Neural cell (in vitro differentiated cells): ENCODE results near the gene FNBP1. TPM values are rescaled to one million over a fixed set of nuclear protein-coding genes. Genes with fewer than 3 reads are reported as not detected.

Experiments used
- H2AFZ ChIP-seq: fragments of 200-600, 300-800 bp; sonication (generic), shearing (Covaris generic); 2 replicates; pipeline ENCODE4 v1.6.0; 2014; ENCODE audit warnings: low read depth, mild to moderate bottlenecking, antibody characterized with exemption, low read length, moderate library complexity
- H3F3A ChIP-seq: fragments of 200-600 bp; shearing (Covaris generic); 2 replicates; pipeline ENCODE4 v1.6.1; 2016; ENCODE audit warnings: mild to moderate bottlenecking, moderate library complexity, mixed read lengths, antibody characterized with exemption, low read length; ENCODE audit not compliant: insufficient read depth, poor library complexity, severe bottlenecking
- H3K27ac ChIP-seq: fragments of 200-600, 300-800 bp; sonication (generic), shearing (Covaris generic); 2 replicates; pipeline ENCODE4 v1.5.1; 2014; ENCODE audit warnings: mild to moderate bottlenecking, low read length, moderate library complexity
- H3K27me3 ChIP-seq: fragments of 300-800, 200-600 bp; sonication (generic), shearing (Covaris generic); 2 replicates; pipeline ENCODE4 v1.6.0; 2014; ENCODE audit warnings: mild to moderate bottlenecking, low read depth, low read length, moderate library complexity; ENCODE audit not compliant: insufficient read depth
- H3K36me3 ChIP-seq: fragments of 300-800, 200-600 bp; sonication (generic), shearing (Covaris generic); 2 replicates; pipeline ENCODE4 v1.5.1; 2014; ENCODE audit warnings: mild to moderate bottlenecking, antibody characterized with exemption, low read length, moderate library complexity; ENCODE audit not compliant: insufficient read depth
- H3K4me2 ChIP-seq: fragments of 300-800, 200-600 bp; sonication (generic), shearing (Covaris generic); 2 replicates; pipeline ENCODE4 v1.6.0; 2014; ENCODE audit warnings: mild to moderate bottlenecking, low read length
- H3K4me3 ChIP-seq: fragments of 300-800, 200-600 bp; sonication (generic), shearing (Covaris generic); 2 replicates; pipeline ENCODE4 v1.5.1; 2014; ENCODE audit warnings: mild to moderate bottlenecking, low read length, moderate library complexity
- H3K79me2 ChIP-seq: fragments of 200-600 bp; shearing (Covaris generic); replicated peaks from 2 replicates; pipeline ENCODE4 v1.6.0; 2014; ENCODE audit warnings: mild to moderate bottlenecking, low read length, moderate library complexity; ENCODE audit not compliant: insufficient read depth
- H3K9ac ChIP-seq: fragments of 300-800, 200-600 bp; sonication (generic), shearing (Covaris generic); 2 replicates; pipeline ENCODE4 v1.6.1; 2016; ENCODE audit warnings: mild to moderate bottlenecking, low read length, mixed read lengths
- H3K9me2 ChIP-seq: fragments of 200-600 bp; shearing (Covaris generic); 2 replicates; pipeline ENCODE4 v1.6.1; 2016; ENCODE audit warnings: mild to moderate bottlenecking, low read length, mixed read lengths; ENCODE audit not compliant: insufficient read depth
- H3K9me3 ChIP-seq: fragments of 200-600, 300-800 bp; sonication (generic), shearing (Covaris generic); 2 replicates; pipeline ENCODE4 v1.6.1; 2016; ENCODE audit warnings: mild to moderate bottlenecking, mixed run types, low read length, moderate library complexity, mixed read lengths
- H4K20me1 ChIP-seq: fragments of 200-600 bp; shearing (Covaris generic); 2 replicates; pipeline ENCODE4 v1.6.1; 2016; ENCODE audit warnings: mild to moderate bottlenecking, mixed run types; ENCODE audit not compliant: insufficient read depth
- EP300 ChIP-seq: fragments of 450-650 bp; conservative IDR thresholded peaks from 2 replicates; pipeline ENCODE4 v1.6.1; 2014; ENCODE audit warnings: antibody characterized with exemption, mild to moderate bottlenecking, moderate library complexity; ENCODE audit not compliant: poor library complexity, severe bottlenecking
- EZH2 ChIP-seq: fragments of 200-600, 300-800 bp; shearing (Covaris generic), sonication (generic); IDR thresholded peaks from 2 replicates; pipeline ENCODE4 v1.6.1; 2014; ENCODE audit warnings: antibody characterized with exemption, low read length, borderline replicate concordance, mild to moderate bottlenecking; ENCODE audit not compliant: insufficient read depth, poor library complexity, severe bottlenecking
- MXI1 ChIP-seq: fragments of 450-650 bp; conservative IDR thresholded peaks from 2 replicates; pipeline ENCODE4 v1.6.1; 2014; ENCODE audit warnings: antibody characterized with exemption, mild to moderate bottlenecking; ENCODE audit not compliant: poor library complexity, severe bottlenecking
- POLR2AphosphoS5 ChIP-seq: IDR thresholded peaks from 2 replicates; pipeline ENCODE4 v1.6.1; 2012
- RAD21 ChIP-seq: fragments of 450-650 bp; conservative IDR thresholded peaks from 2 replicates; pipeline ENCODE4 v1.6.1; 2014; ENCODE audit warnings: antibody characterized with exemption, mild to moderate bottlenecking, moderate library complexity
- SMC3 ChIP-seq: fragments of 450-650 bp; conservative IDR thresholded peaks from 2 replicates; pipeline ENCODE4 v1.6.1; 2014; ENCODE audit warnings: antibody characterized with exemption, mild to moderate bottlenecking, moderate library complexity; ENCODE audit not compliant: poor library complexity
- TAF1 ChIP-seq: IDR thresholded peaks from 2 replicates; pipeline ENCODE4 v1.6.1; 2012; ENCODE audit warnings: low read depth
- polyA plus RNA-seq: library from polyadenylated mRNA; depleted of rRNA; stranded (reverse); fragments of >200 nt; gene quantifications from 2 replicates; pipeline ENCODE4 v1.2.3, GENCODE V29; 2014
- TF ChIP-seq, protein P1 (sequence below): fragments of 450-650 bp; IDR thresholded peaks from 2 replicates; pipeline ENCODE4 v1.5.1; 2014; ENCODE audit warnings: antibody characterized with exemption, mild to moderate bottlenecking, moderate library complexity; ENCODE audit not compliant: poor library complexity, severe bottlenecking
- TF ChIP-seq, protein P2 (sequence below): IDR thresholded peaks from 2 replicates; pipeline ENCODE4 v1.6.1; 2012; ENCODE audit warnings: borderline replicate concordance

Gene FNBP1
- polyA plus RNA-seq, 1 donor from 2014 or later, result 16.6 TPM

DNA sequence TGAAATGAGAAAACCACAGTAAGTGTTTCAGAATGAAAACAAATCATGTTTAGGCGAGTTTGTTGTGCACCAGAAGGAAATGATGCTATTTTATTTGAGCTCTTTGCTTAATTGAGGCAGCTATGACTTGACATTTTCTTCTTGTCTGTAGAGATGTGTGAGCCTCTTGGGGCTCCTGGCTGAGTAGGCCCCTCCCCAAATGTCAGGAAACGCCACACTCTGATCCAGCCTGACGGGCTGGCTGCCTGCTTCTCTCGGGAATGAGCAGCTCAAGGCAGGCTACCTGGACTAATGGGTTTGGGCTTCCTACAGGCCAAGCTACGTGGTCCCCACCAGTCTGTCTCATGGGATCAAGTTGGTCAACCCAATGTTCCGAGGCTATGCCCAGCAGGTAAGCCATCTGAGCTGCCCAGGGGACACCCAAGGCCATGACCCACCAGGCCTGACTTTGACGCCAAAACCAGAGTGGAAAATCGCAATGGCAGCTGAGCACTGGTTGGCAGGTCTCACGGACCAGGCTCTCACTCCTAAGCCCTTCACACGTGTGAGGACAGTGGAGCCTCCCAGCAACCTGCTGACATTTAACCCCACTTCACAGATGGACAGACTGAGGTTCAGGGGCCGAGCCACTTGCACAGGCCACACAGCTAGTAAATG, 177.9 kb downstream of the FNBP1 start:
- Histone ChIP-seq H2AFZ (no peak overlapping the region), H3K9me2 (no peaks in the 10 kb centered on the region), H3F3A (no peaks in the 10 kb centered on the region), H3K27ac (no peak overlapping the region), H3K9ac (no peak overlapping the region), H3K79me2 (no peaks in the 10 kb centered on the region), H3K4me3 (no peak overlapping the region), H3K4me2 (no peak overlapping the region), H4K20me1 (no peaks in the 10 kb centered on the region), H3K27me3 (no peaks in the 10 kb centered on the region), H3K36me3 (no peaks in the 10 kb centered on the region), H3K9me3 (no peaks in the 10 kb centered on the region)
- no peak for TF ChIP-seq RAD21
- TF ChIP-seq SMC3, result no peak
- no peak for TF ChIP-seq EZH2
- TF ChIP-seq, protein P1, sequence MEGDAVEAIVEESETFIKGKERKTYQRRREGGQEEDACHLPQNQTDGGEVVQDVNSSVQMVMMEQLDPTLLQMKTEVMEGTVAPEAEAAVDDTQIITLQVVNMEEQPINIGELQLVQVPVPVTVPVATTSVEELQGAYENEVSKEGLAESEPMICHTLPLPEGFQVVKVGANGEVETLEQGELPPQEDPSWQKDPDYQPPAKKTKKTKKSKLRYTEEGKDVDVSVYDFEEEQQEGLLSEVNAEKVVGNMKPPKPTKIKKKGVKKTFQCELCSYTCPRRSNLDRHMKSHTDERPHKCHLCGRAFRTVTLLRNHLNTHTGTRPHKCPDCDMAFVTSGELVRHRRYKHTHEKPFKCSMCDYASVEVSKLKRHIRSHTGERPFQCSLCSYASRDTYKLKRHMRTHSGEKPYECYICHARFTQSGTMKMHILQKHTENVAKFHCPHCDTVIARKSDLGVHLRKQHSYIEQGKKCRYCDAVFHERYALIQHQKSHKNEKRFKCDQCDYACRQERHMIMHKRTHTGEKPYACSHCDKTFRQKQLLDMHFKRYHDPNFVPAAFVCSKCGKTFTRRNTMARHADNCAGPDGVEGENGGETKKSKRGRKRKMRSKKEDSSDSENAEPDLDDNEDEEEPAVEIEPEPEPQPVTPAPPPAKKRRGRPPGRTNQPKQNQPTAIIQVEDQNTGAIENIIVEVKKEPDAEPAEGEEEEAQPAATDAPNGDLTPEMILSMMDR, result no peak
- no peak for TF ChIP-seq POLR2AphosphoS5
- TF ChIP-seq EP300, result no peak
- TF ChIP-seq MXI1, result no peak
- TF ChIP-seq, protein P2, sequence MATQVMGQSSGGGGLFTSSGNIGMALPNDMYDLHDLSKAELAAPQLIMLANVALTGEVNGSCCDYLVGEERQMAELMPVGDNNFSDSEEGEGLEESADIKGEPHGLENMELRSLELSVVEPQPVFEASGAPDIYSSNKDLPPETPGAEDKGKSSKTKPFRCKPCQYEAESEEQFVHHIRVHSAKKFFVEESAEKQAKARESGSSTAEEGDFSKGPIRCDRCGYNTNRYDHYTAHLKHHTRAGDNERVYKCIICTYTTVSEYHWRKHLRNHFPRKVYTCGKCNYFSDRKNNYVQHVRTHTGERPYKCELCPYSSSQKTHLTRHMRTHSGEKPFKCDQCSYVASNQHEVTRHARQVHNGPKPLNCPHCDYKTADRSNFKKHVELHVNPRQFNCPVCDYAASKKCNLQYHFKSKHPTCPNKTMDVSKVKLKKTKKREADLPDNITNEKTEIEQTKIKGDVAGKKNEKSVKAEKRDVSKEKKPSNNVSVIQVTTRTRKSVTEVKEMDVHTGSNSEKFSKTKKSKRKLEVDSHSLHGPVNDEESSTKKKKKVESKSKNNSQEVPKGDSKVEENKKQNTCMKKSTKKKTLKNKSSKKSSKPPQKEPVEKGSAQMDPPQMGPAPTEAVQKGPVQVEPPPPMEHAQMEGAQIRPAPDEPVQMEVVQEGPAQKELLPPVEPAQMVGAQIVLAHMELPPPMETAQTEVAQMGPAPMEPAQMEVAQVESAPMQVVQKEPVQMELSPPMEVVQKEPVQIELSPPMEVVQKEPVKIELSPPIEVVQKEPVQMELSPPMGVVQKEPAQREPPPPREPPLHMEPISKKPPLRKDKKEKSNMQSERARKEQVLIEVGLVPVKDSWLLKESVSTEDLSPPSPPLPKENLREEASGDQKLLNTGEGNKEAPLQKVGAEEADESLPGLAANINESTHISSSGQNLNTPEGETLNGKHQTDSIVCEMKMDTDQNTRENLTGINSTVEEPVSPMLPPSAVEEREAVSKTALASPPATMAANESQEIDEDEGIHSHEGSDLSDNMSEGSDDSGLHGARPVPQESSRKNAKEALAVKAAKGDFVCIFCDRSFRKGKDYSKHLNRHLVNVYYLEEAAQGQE, result no peak
- no peak for TF ChIP-seq TAF1

DNA sequence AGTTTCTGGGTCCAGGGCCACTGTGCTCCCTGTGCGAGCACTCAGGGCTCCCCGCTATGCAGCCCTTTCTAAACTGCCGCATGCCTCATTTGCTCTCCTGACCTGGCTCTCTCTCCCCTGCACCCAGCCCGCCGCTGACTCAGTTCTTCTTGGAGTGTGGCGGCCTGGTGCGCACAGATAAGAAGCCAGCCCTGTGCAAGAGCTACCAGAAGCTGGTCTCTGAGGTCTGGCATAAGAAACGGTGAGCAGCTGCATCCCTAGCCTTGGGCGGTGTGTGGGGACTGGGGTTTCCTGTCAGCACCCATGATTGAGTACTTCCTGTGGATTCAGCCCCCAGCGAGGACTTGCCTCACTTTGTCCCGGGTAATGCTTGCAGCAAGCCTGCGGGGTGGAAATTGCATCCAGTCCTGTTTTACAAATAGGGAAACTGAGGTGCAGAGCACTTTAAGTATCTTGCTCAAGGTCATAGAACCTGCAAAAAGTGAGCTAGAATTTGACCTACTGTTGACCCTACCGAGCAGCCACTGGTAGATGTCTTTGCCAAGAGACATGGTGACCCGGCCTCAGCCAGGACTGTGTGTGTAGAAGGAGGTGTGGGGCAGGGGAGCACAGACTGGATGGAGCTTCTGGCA, 179.8 kb downstream of the FNBP1 start:
- H3K4me3 ChIP-seq, result no peak overlapping the region
- H3K36me3 ChIP-seq, result no peaks in the 10 kb centered on the region
- H4K20me1 ChIP-seq, result no peaks in the 10 kb centered on the region
- H3K9me2 ChIP-seq, result no peaks in the 10 kb centered on the region
- TF ChIP-seq, protein P2, result no peak
- TF ChIP-seq SMC3 (no peak), EP300 (no peak), MXI1 (no peak), EZH2 (no peak), TAF1 (no peak), POLR2AphosphoS5 (no peak), RAD21 (no peak)
- TF ChIP-seq, protein P1, result no peak
- no peak overlapping the region for H3K27ac ChIP-seq
- H3K79me2 ChIP-seq, result no peaks in the 10 kb centered on the region
- no peak overlapping the region for H3K9ac ChIP-seq
- H2AFZ ChIP-seq, result no peak overlapping the region
- H3F3A ChIP-seq, result no peaks in the 10 kb centered on the region
- H3K9me3 ChIP-seq, result no peaks in the 10 kb centered on the region
- no peak overlapping the region for H3K4me2 ChIP-seq
- H3K27me3 ChIP-seq, result no peaks in the 10 kb centered on the region
